Immature natural killer cell (primary cell): ENCODE results near the gene SKP2. TPM values are rescaled to one million over a fixed set of nuclear protein-coding genes. Genes with fewer than 3 reads are reported as not detected.

Experiments used
- DNase-seq, 3 donors: peaks; one replicate each; pipeline ENCODE4 v3.0.0; 2022; ENCODE audit warnings: mixed read lengths in 1 of 3
- H3K27ac Mint-ChIP-seq, 6 donors: one replicate each; pipeline ENCODE4 v1.8.0; 2020; ENCODE audit warnings: mixed read lengths in 6 of 6, mild to moderate bottlenecking in 5 of 6, inconsistent platforms in 4 of 6, moderate library complexity in 3 of 6
- H3K27me3 Mint-ChIP-seq, 3 donors: one replicate each; pipeline ENCODE4 v1.8.0; 2020 to 2021; ENCODE audit warnings: low read depth in 3 of 3, mild to moderate bottlenecking in 3 of 3, mixed read lengths in 3 of 3, moderate library complexity in 3 of 3, inconsistent platforms in 1 of 3
- H3K36me3 Mint-ChIP-seq, 3 donors: one replicate each; pipeline ENCODE4 v1.8.0; 2020; ENCODE audit warnings: mixed read lengths in 3 of 3, inconsistent platforms in 2 of 3, mild to moderate bottlenecking in 2 of 3
- H3K4me1 Mint-ChIP-seq, 2 donors: one replicate each; pipeline ENCODE4 v1.8.0; 2020; ENCODE audit warnings: inconsistent platforms in 2 of 2, mild to moderate bottlenecking in 2 of 2, mixed read lengths in 2 of 2, moderate library complexity in 1 of 2
- H3K4me3 Mint-ChIP-seq, 5 donors: one replicate each; pipeline ENCODE4 v1.8.0; 2020; ENCODE audit warnings: mild to moderate bottlenecking in 5 of 5, mixed read lengths in 5 of 5, inconsistent platforms in 3 of 5, moderate library complexity in 3 of 5
- H3K9me3 Mint-ChIP-seq, 6 donors: one replicate each; pipeline ENCODE4 v1.8.0; 2020; ENCODE audit warnings: mild to moderate bottlenecking in 6 of 6, mixed read lengths in 6 of 6, inconsistent platforms in 4 of 6, moderate library complexity in 3 of 6
- polyA plus RNA-seq, 3 donors: library from polyadenylated mRNA; unstranded; fragments of 300-500 nt; fragmentation: Illumina TruSeq; gene quantifications; one replicate each; pipeline ENCODE4 v1.2.3, GENCODE V29; 2021

SKP2 gene
- polyA plus RNA-seq, 3 donors from 2014 or later, result 13.8 to 22.3 (median 16.1) TPM

GRCh38 chr5:36228505-36228904, 76.6 kb downstream of the SKP2 start:
- H3K4me3 Mint-ChIP-seq, result no peak overlapping the region
- H3K36me3 Mint-ChIP-seq, result peaks cover 6 to 7% (median 7%) of the 10 kb centered on the region in 3 donors
- H3K9me3 Mint-ChIP-seq, result no peaks in the 10 kb centered on the region
- no peak overlapping the region for H3K27ac Mint-ChIP-seq
- DNase-seq, result no peak
- H3K4me1 Mint-ChIP-seq, result no peaks in the 10 kb centered on the region
- no peaks in the 10 kb centered on the region for H3K27me3 Mint-ChIP-seq

- no peaks in the 10 kb centered on the region for H3K9me3 Mint-ChIP-seq
- no peak for DNase-seq
- H3K4me1 Mint-ChIP-seq, result no peaks in the 10 kb centered on the region
- no peaks in the 10 kb centered on the region for H3K27me3 Mint-ChIP-seq
- peaks cover 6 to 7% (median 7%) of the 10 kb centered on the region in 3 donors for H3K36me3 Mint-ChIP-seq
- H3K27ac Mint-ChIP-seq, result no peak overlapping the region
- no peak overlapping the region for H3K4me3 Mint-ChIP-seq
Measured at GRCh38 chr5:36230151-36230790, 78.4 kb downstream of the SKP2 start.

DNA sequence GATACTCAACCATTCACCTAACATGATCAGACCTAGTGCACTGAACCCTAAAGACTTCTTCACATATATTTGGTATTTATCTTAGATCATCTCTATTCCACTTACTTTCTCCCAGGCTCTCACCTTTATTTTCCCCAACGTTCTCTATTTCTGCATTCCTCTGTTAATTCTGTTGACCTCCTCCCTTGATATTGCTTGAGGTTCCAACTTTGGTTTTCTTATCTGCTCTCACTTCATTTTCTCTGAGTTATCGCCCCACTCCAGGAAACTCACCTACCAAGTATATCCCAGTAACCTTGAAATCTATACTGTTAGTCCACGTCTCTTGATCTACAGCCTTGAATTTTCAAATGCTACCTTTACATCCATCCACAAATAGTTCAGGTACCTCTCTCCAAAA, 80.6 kb downstream of the SKP2 start:
- no peak overlapping the region for H3K27ac Mint-ChIP-seq
- no peaks in the 10 kb centered on the region for H3K36me3 Mint-ChIP-seq
- no peaks in the 10 kb centered on the region for H3K9me3 Mint-ChIP-seq
- peaks cover 0 to under 1% of the 10 kb centered on the region in 2 donors for H3K4me1 Mint-ChIP-seq
- DNase-seq, result no peak
- no peaks in the 10 kb centered on the region for H3K27me3 Mint-ChIP-seq
- no peak overlapping the region for H3K4me3 Mint-ChIP-seq

Other genes with a start within 250 kb of the SKP2 start
- not detected for gene CAPSL, start 213.5 kb upstream of the SKP2 start, polyA plus RNA-seq
- gene UGT3A1, start 160.7 kb upstream of the SKP2 start, polyA plus RNA-seq, result not detected
- 1 to 10 TPM in 1 of 3 donors, under 1 TPM in 1, not detected in 1; 0.10 to 1.0 TPM for gene UGT3A2, start 85.2 kb upstream of the SKP2 start, polyA plus RNA-seq
- 1 to 10 TPM; 1.8 to 7.3 (median 3.0) TPM for gene LMBRD2, start 224 bp upstream of the SKP2 start, polyA plus RNA-seq
- 1 to 10 TPM; 7.2 to 9.8 (median 8.0) TPM for gene NADK2, start 89.8 kb downstream of the SKP2 start, polyA plus RNA-seq
- not detected for gene RANBP3L, start 149.8 kb downstream of the SKP2 start, polyA plus RNA-seq